ACC112 (cell line): ENCODE results near the gene RAB12.

Source experiments
- H2AFZ ChIP-seq: fragments of 200-600 bp; sonication (generic); one replicate; pipeline ENCODE4 v1.6.0; 2017; ENCODE audit warnings: antibody characterized with exemption, low read length; ENCODE audit not compliant: unreplicated experiment
- H3K27ac ChIP-seq: fragments of 200-600 bp; sonication (generic); 2 replicates; pipeline ENCODE4 v1.5.1; 2014; ENCODE audit warnings: low read depth, mild to moderate bottlenecking, antibody characterized with exemption, low read length, moderate library complexity
- H3K27me3 ChIP-seq: fragments of 200-600 bp; sonication (generic); 2 replicates; pipeline ENCODE4 v1.6.1; 2014; ENCODE audit warnings: mild to moderate bottlenecking, antibody characterized with exemption, low read length, moderate library complexity, mixed read lengths; ENCODE audit not compliant: insufficient read depth
- H3K36me3 ChIP-seq: fragments of 200-600 bp; sonication (generic); 2 replicates; pipeline ENCODE4 v1.6.1; 2016; ENCODE audit warnings: mild to moderate bottlenecking, antibody characterized with exemption, low read length, moderate library complexity, mixed read lengths; ENCODE audit not compliant: insufficient read depth
- H3K4me1 ChIP-seq: fragments of 200-600 bp; sonication (generic); one replicate; pipeline ENCODE4 v1.6.1; 2016; ENCODE audit warnings: low read length, mixed read lengths; ENCODE audit not compliant: insufficient read depth, unreplicated experiment, control insufficient read depth
- H3K4me3 ChIP-seq: fragments of 200-600 bp; sonication (generic); 2 replicates; pipeline ENCODE4 v1.5.1; 2014; ENCODE audit warnings: mild to moderate bottlenecking, low read depth, low read length
- H3K79me2 ChIP-seq: fragments of 200-600 bp; sonication (generic); one replicate; pipeline ENCODE4 v1.6.0; 2016; ENCODE audit warnings: low read length; ENCODE audit not compliant: control insufficient read depth, unreplicated experiment, insufficient read depth

Gene RAB12

DNA sequence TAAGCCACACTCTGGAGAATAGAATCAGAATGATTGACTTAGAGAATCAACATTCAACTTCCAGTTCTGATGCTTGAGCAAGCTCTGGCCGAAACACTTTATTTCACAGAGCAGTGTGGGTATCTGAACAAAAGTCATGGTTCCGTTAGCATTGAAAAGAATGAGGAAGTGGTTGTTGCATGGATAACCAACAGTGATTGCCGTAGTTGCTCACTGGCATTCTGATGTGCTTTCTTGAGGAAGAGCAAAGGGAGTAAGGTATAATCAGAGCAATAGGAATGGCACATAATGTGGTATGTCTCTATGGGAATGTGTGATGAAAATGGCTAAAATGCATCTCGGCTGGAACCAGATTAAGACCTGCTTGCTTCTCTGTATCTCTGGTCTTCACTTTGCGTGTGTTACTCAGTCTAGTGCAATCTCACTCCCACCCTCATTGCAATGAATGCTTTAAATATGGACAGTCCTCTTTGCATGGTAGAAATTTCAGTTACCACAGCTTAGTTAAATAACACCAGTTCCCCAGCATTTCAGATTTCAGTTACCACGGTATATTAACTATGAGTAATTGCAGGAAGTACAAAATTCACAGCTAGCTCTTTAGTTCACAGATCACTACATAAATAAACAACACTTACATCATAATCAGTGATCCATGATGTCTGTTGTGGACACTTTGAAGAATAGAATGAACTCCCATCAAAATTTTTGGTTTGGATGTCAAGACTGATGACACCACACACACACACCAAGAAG is 7.8 kb upstream of the RAB12 start:
- Histone ChIP-seq H3K4me1 (no peaks in the 10 kb centered on the region), H3K79me2 (no peaks in the 10 kb centered on the region), H2AFZ (no peak overlapping the region), H3K27me3 (peaks cover 28% of the 10 kb centered on the region), H3K4me3 (no peak overlapping the region), H3K36me3 (no peaks in the 10 kb centered on the region), H3K27ac (no peak overlapping the region)

DNA sequence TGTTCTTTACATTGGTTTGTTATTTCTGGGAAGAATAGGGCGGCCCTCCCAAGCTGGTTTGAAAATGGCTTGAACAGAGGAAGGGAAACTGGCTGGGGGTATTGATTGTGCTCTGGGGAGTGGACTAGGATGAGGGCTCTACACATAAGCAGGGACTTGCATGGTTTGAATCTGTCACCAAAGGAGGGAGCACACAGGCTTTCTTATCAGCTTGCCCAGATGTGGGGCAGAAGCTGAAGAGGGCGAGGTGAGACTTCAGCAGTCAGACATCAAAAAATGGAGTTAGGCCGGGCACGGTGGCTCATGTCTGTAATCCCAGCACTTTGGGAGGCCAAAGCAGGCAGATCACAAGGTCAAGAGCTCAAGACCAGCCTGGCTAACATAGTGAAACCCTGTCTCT is 7.2 kb upstream of the RAB12 start:
- peaks cover 25% of the 10 kb centered on the region for H3K27me3 ChIP-seq
- H3K36me3 ChIP-seq, result no peaks in the 10 kb centered on the region
- no peak overlapping the region for H3K27ac ChIP-seq
- H3K4me3 ChIP-seq, result no peak overlapping the region
- H3K4me1 ChIP-seq, result no peaks in the 10 kb centered on the region
- no peak overlapping the region for H2AFZ ChIP-seq
- H3K79me2 ChIP-seq, result no peaks in the 10 kb centered on the region

DNA sequence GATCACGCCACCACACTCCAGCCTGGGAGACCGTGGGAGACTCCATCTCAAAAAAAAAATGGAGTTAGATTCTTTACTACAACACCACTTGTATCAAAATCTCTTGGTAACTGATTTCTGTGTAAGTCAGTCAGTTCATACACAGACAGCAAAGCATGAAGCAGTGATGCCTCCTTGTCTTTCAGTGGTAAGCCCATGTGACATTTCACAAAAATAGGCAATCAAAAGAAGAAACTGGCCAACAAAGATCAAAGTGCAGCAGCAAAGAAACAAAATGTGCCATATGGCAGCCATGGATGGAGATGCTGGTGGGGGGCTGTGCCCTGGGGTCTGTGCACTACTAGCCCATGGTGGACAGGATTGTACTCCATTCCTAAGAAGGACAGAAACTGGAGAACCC is 6.7 kb upstream of the RAB12 start:
- H3K27me3 ChIP-seq, result peaks cover 24% of the 10 kb centered on the region
- H3K79me2 ChIP-seq, result no peaks in the 10 kb centered on the region
- H3K36me3 ChIP-seq, result no peaks in the 10 kb centered on the region
- no peak overlapping the region for H3K27ac ChIP-seq
- H3K4me3 ChIP-seq, result no peak overlapping the region
- no peak overlapping the region for H2AFZ ChIP-seq
- peaks cover 2% of the 10 kb centered on the region for H3K4me1 ChIP-seq

DNA sequence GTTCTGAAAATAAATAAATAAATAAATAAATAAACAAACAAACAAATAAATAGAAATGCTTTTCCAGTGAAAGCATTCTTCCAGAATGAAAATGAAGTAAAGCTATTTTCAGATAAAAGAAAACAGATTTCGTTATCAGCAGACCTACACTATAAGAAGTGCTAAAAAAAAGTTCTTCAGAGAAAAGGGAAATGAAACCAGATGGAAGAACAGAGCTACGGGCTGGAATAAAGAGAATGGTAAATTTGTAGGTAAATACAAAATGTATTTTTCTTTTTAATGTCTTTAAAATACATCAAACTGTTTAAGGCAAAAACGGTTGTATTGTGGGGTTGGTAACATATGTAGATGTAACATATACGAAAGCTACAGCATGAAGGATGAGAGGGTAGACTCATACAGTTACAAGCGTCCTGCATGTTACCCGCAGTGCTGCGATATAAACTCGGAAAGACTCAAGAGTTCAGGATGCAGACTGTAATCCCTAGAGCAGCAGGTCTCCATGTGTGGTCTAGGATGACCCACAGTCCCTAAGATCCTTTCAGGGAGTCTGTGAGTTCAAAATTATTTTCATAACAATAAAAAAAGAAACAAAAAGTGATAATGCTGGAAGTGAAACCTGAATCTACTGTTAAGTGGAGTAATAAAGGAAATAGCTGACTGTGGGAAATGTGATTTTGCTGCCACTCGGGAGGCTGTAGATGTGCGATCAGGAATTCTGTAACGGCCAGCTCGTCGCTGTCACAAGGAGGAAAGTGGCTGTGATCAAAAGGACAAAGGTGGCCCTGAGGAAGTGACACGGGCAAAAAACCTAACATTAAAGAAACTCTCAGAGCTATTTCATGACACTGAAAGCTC is 5.3 kb upstream of the RAB12 start:
- Histone ChIP-seq H3K4me3 (peak overlapping the region; percentile 36), H3K27ac (no peak overlapping the region), H2AFZ (peak overlapping the region; percentile 19), H3K36me3 (no peaks in the 10 kb centered on the region), H3K4me1 (peaks cover 6% of the 10 kb centered on the region), H3K79me2 (no peaks in the 10 kb centered on the region), H3K27me3 (peaks cover 24% of the 10 kb centered on the region)

DNA sequence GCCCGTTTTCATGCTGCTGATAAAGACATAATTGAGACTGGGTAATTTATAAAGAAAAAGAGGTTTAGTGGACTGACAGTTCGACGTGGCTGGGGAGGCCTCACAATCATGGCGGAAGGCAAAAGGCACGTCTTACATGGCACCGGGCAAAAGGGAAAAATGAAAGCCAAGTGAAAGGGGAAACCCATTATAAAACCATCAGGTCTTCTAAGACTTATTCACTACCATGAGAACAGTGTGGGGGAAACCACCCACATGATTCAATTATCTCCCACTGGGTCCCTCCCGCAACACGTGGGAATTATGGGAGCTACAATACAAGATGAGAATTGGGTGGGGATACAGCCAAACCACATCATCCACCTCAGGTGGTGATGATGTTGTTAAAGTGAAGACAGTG is 3.3 kb upstream of the RAB12 start:
- Histone ChIP-seq H3K79me2 (peaks cover 15% of the 10 kb centered on the region), H3K27ac (no peak overlapping the region), H2AFZ (no peak overlapping the region), H3K4me1 (peaks cover 8% of the 10 kb centered on the region), H3K36me3 (no peaks in the 10 kb centered on the region), H3K27me3 (peaks cover 9% of the 10 kb centered on the region; the same call in 1 of the 2 replicates), H3K4me3 (no peak overlapping the region)

DNA sequence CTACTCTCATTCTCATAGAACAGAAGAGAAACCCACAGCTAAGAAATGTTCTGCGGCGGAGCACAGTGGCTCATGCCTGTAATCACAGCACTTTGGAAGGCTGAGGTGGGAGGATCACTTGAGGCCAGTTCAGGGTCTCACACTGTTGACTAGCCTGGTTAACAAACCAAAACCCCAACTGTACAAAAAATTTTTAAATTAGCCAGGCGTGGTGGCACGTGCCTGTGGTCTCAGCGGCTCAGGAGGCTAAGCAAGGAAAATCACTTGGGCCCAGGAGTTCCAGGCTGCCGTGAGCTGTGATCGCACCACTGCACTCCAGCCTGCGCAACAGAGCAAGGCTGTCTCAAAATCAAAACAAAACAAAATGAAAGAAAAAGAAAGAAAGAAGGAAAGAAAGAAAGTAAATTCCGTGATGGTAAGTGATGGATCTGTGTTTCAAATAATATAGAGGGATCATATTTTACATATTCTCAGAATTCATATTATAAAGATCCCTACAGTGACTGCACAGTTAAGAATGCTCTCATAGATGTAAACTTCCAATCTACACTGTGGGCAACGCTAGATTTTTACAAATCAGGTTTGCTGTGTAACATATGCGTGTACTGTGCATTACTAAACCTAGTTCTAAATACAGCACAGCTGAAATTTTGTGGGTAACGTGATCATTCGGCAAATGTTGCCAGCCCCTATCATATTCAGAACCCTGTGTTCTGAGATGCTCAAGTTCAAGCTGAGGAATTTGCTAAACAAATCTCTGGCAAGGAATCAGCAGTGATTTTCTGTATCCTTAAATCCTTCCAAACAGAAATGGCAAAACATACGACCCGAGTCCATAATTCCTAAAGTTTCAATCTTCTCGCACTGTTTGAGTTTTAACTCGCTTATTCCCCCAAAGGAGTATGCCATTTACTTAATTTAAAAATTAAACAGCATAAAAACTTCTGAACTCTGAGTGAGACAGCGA is 1.2 kb upstream of the RAB12 start:
- H2AFZ ChIP-seq, result peak overlapping the region; percentile 100
- H3K27ac ChIP-seq, result peak overlapping the region; percentile 53; the same call in 1 of the 2 replicates
- H3K79me2 ChIP-seq, result peaks cover 35% of the 10 kb centered on the region
- H3K4me3 ChIP-seq, result peak overlapping the region; percentile 91
- H3K27me3 ChIP-seq, result peaks cover 2% of the 10 kb centered on the region; the same call in 1 of the 2 replicates
- peaks cover 26% of the 10 kb centered on the region for H3K4me1 ChIP-seq
- H3K36me3 ChIP-seq, result peaks cover 7% of the 10 kb centered on the region; the same call in 1 of the 2 replicates

DNA sequence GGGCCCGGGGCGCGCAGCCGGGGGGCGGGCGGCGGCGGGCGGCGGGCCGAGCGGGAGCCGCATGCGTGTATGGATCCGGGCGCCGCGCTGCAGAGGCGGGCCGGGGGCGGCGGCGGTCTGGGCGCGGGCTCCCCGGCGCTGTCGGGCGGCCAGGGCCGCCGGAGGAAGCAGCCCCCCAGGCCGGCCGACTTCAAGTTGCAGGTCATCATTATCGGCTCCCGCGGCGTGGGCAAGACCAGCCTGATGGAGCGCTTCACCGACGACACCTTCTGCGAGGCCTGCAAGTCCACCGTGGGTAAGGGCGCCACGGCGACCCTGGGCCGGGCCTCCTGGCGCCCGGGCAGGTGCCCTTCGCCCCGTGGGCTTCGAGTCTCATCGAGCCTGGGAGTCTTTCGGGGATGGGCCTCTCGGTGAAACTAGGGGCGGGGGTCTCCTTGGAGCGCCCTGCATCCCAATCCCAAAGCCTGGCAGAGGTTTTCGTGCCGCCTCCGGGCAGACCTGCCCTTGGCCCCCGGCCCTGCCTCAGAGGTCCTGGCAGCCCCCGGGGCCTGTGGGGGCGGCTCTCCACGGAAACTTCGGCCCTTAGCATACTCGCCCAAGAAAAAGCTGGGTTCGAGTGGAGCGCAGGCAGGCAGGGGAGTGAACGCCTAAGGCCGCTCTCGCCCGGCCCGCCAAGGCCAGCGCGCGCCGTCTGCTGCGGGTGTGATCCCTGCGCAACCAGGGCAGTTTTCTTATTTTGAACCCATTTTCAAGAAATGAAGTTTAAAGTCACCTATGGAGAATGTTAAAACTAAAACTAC is 622 bp downstream of the RAB12 start:
- Histone ChIP-seq H3K36me3 (peaks cover 7% of the 10 kb centered on the region; the same call in 1 of the 2 replicates), H3K27ac (peak overlapping the region; percentile 48), H3K79me2 (peaks cover 50% of the 10 kb centered on the region), H2AFZ (no peak overlapping the region), H3K4me3 (peak overlapping the region; percentile 82), H3K4me1 (peaks cover 37% of the 10 kb centered on the region), H3K27me3 (no peaks in the 10 kb centered on the region)

DNA sequence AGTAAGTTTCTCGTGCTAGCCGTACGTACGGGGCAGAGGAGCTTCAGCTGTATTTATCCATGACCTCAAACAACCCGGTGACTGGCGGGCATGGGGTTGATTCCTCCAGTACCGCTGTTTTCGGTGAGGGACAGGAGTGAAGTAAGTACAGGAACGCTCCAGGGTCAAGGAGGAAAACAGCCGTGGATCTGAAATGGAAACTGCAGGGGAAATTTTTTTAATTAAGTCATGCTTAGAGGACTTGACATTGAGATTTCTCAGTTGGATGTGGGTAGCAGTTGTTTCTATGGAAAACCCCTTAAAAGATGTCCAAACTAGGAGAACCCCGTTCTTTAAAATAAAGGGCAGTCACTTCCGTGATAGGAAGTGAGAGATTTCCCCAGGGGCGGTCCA is 1.2 kb downstream of the RAB12 start:
- peaks cover 7% of the 10 kb centered on the region; the same call in 1 of the 2 replicates for H3K36me3 ChIP-seq
- H3K27ac ChIP-seq, result peak overlapping the region; percentile 48
- no peaks in the 10 kb centered on the region for H3K27me3 ChIP-seq
- H3K4me1 ChIP-seq, result peaks cover 43% of the 10 kb centered on the region
- peaks cover 56% of the 10 kb centered on the region for H3K79me2 ChIP-seq
- H2AFZ ChIP-seq, result no peak overlapping the region
- H3K4me3 ChIP-seq, result peak overlapping the region; percentile 82

GRCh38 chr18:8611916-8612576 is 2.8 kb downstream of the RAB12 start:
- peaks cover 7% of the 10 kb centered on the region; the same call in 1 of the 2 replicates for H3K36me3 ChIP-seq
- H3K4me3 ChIP-seq, result peak overlapping the region; percentile 82
- no peak overlapping the region for H3K27ac ChIP-seq
- peaks cover 72% of the 10 kb centered on the region for H3K79me2 ChIP-seq
- H2AFZ ChIP-seq, result no peak overlapping the region
- peaks cover 53% of the 10 kb centered on the region for H3K4me1 ChIP-seq
- no peaks in the 10 kb centered on the region for H3K27me3 ChIP-seq
